DND-41 (cell line): ENCODE measurements around the gene NKAP.
A peak's percentile ranks its signal among the peaks of the same experiment; 100 is the strongest.

ENCODE experiments used
- ATAC-seq: fragments of 200-7000 bp; cut with Tn5 transposase; 3 replicates; pipeline ENCODE4 v1.9.1; 2021; ENCODE audit warnings: low read depth; ENCODE audit not compliant: insufficient read depth
- DNase-seq: peaks from one replicate; pipeline ENCODE4 v3.0.0-alpha.2; 2020
- H2AFZ ChIP-seq: 2 replicates; pipeline ENCODE4 v1.6.0; 2012; ENCODE audit warnings: low read depth, low read length
- H3K27ac ChIP-seq: 2 replicates; pipeline ENCODE4 v1.5.1; 2012; ENCODE audit warnings: low read length, inconsistent platforms
- H3K27me3 ChIP-seq: fragments of 200-600 bp; sonication (generic); 2 replicates; pipeline ENCODE4 v1.6.0; 2012; ENCODE audit warnings: low read length, mild to moderate bottlenecking, inconsistent platforms; ENCODE audit not compliant: insufficient read depth, poor library complexity
- H3K36me3 ChIP-seq: 2 replicates; pipeline ENCODE4 v1.5.1; 2012; ENCODE audit warnings: low read length, inconsistent platforms; ENCODE audit not compliant: insufficient read depth
- H3K4me1 ChIP-seq: 2 replicates; pipeline ENCODE4 v1.5.1; 2012; ENCODE audit warnings: mild to moderate bottlenecking, low read length; ENCODE audit not compliant: insufficient read depth
- H3K4me2 ChIP-seq: 2 replicates; pipeline ENCODE4 v1.6.0; 2012; ENCODE audit warnings: mild to moderate bottlenecking, moderate library complexity, low read length, inconsistent platforms; ENCODE audit not compliant: insufficient read depth
- H3K4me3 ChIP-seq, 2 experiments: fragments of 200-600 bp in 1 of 2; shearing (Covaris generic) in 1 of 2; 2 replicates each; pipeline ENCODE4 v1.5.1; 2012 to 2016; ENCODE audit warnings: inconsistent platforms in 2 of 2, low read length in 2 of 2, mild to moderate bottlenecking in 2 of 2, low read depth in 1 of 2, moderate library complexity in 1 of 2
- H3K79me2 ChIP-seq: 2 replicates; pipeline ENCODE4 v1.6.0; 2012; ENCODE audit warnings: low read length, inconsistent platforms; ENCODE audit not compliant: insufficient read depth
- H3K9ac ChIP-seq: 2 replicates; pipeline ENCODE4 v1.6.0; 2012; ENCODE audit warnings: low read depth, mild to moderate bottlenecking, inconsistent platforms, low read length, moderate library complexity
- H3K9me3 ChIP-seq: 2 replicates; pipeline ENCODE4 v1.5.1; 2012; ENCODE audit warnings: low read length, moderate library complexity, mild to moderate bottlenecking, inconsistent platforms; ENCODE audit not compliant: insufficient read depth, severe bottlenecking
- H4K20me1 ChIP-seq: 2 replicates; pipeline ENCODE4 v1.6.0; 2012; ENCODE audit warnings: low read length; ENCODE audit not compliant: insufficient read depth
- CTCF ChIP-seq: IDR thresholded peaks from 2 replicates; pipeline ENCODE4 v1.5.1; 2012; ENCODE audit warnings: borderline replicate concordance, low read length, moderate library complexity, mild to moderate bottlenecking; ENCODE audit not compliant: poor library complexity, severe bottlenecking; ENCODE audit errors: extremely low read depth
- EZH2 ChIP-seq: IDR thresholded peaks from 3 replicates; pipeline ENCODE4 v1.6.1; 2012; ENCODE audit warnings: borderline replicate concordance, low read depth, mild to moderate bottlenecking, moderate library complexity, low read length, inconsistent platforms; ENCODE audit not compliant: severe bottlenecking

Gene NKAP

GRCh38 chrX:119880552-119881437, 62.8 kb downstream of the NKAP start:
- ATAC-seq (peak; percentile 96), DNase-seq (peak; percentile 48)
- Histone ChIP-seq H3K9ac (no peak overlapping the region), H3K9me3 (no peaks in the 10 kb centered on the region), H3K4me3 (no peak overlapping the region), H3K27me3 (no peaks in the 10 kb centered on the region), H3K27ac (peak overlapping the region; percentile 32), H3K36me3 (peaks cover 16% of the 10 kb centered on the region; the same call in 1 of the 2 replicates), H3K4me1 (0 out of 2 replicates have a peak, but pooled peaks cover 6% of the 10 kb centered on the region), H2AFZ (no peak overlapping the region), H3K79me2 (no peaks in the 10 kb centered on the region), H4K20me1 (no peaks in the 10 kb centered on the region), H3K4me2 (no peak overlapping the region)
- TF ChIP-seq EZH2, result no peak
- peak; percentile 77 for TF ChIP-seq CTCF

GRCh38 chrX:119880076-119880475, 63.5 kb downstream of the NKAP start:
- TF ChIP-seq CTCF (no peak), EZH2 (no peak)
- Histone ChIP-seq H4K20me1 (no peaks in the 10 kb centered on the region), H3K9me3 (no peaks in the 10 kb centered on the region), H3K4me1 (0 out of 2 replicates have a peak, but pooled peaks cover 3% of the 10 kb centered on the region), H3K4me2 (no peak overlapping the region), H3K9ac (no peak overlapping the region), H3K36me3 (peaks cover 20% of the 10 kb centered on the region; the same call in 1 of the 2 replicates), H3K27ac (no peak overlapping the region), H3K79me2 (peaks cover 1% of the 10 kb centered on the region), H3K4me3 (no peak overlapping the region), H3K27me3 (no peaks in the 10 kb centered on the region), H2AFZ (no peak overlapping the region)
- peak; percentile 20 for DNase-seq
- ATAC-seq, result peak; percentile 32; the same call in 2 of the 3 replicates

- Histone ChIP-seq H3K9ac (no peak overlapping the region), H3K36me3 (peaks cover 27% of the 10 kb centered on the region; the same call in 1 of the 2 replicates), H3K27ac (no peak overlapping the region), H4K20me1 (no peaks in the 10 kb centered on the region), H3K9me3 (no peaks in the 10 kb centered on the region), H3K4me2 (no peak overlapping the region), H3K79me2 (peaks cover 14% of the 10 kb centered on the region), H3K4me1 (peaks cover 4% of the 10 kb centered on the region; the same call in 1 of the 2 replicates), H3K27me3 (no peaks in the 10 kb centered on the region), H2AFZ (no peak overlapping the region), H3K4me3 (no peak overlapping the region)
- TF ChIP-seq CTCF, result no peak
- TF ChIP-seq EZH2, result no peak
- no peak for ATAC-seq
- DNase-seq, result no peak
Observed at GRCh38 chrX:119878740-119879139, 64.8 kb downstream of the NKAP start.
